ENCODE measurements around the gene CCNB1IP1.

Gene CCNB1IP1

GRCh38 chr14:20350860-20351259 lies 17.8 kb upstream of the CCNB1IP1 start:
- Histone ChIP-seq H4K91ac (ENCODE audit: low read depth, low read length, poor library complexity) (no peak overlapping the region), H2BK5ac (ENCODE audit: low read length) (no peak overlapping the region), H3K9me3 (replicated peaks in 1 of 2; ENCODE audit: control insufficient read depth in 2 of 2, insufficient read depth in 1 of 2, low read depth in 1 of 2, low read length in 2 of 2) (no peaks in the 10 kb centered on the region), H3K18ac (ENCODE audit: low read length) (no peak overlapping the region), H4K8ac (ENCODE audit: low read depth, low read length) (no peak overlapping the region), H3K4me3 (ENCODE audit: low read length in 2 of 2) (no peak overlapping the region), H2AFZ (ENCODE audit: low read length) (no peak overlapping the region), H3K4me2 (ENCODE audit: insufficient read depth, low read length, poor library complexity, severe bottlenecking) (no peak overlapping the region), H3K23ac (ENCODE audit: low read depth, low read length, poor library complexity) (no peak overlapping the region), H2AK5ac (ENCODE audit: low read depth, low read length) (no peak overlapping the region), H3K27ac (replicated peaks; ENCODE audit: low read length) (no peak overlapping the region), H3K9ac (ENCODE audit: low read depth, low read length, poor library complexity) (no peak overlapping the region), H3K79me1 (ENCODE audit: low read depth, low read length) (no peaks in the 10 kb centered on the region), H3K36me3 (replicated peaks in 1 of 2; ENCODE audit: control insufficient read depth in 2 of 2, insufficient read depth in 2 of 2, low read length in 2 of 2) (peaks cover 22 to 95% of the 10 kb centered on the region in 2 donors), H3K27me3 (ENCODE audit: control insufficient read depth in 3 of 3, insufficient read depth in 3 of 3, low read depth in 1 of 3, low read length in 3 of 3) (no peaks in the 10 kb centered on the region), H2BK15ac (ENCODE audit: low read length) (no peak overlapping the region), H2BK120ac (ENCODE audit: low read depth, low read length) (no peak overlapping the region), H3K4ac (ENCODE audit: low read length) (no peak overlapping the region), H2BK12ac (ENCODE audit: low read length) (no peak overlapping the region), H3K14ac (ENCODE audit: low read length) (no peak overlapping the region), H3K4me1 (ENCODE audit: control insufficient read depth in 2 of 2, insufficient read depth in 1 of 2, low read depth in 1 of 2, low read length in 2 of 2) (no peaks in the 10 kb centered on the region)
- DNase-seq (ENCODE audit: low spot score): no peak

GRCh38 chr14:20350282-20350681 lies 17.2 kb upstream of the CCNB1IP1 start:
- Histone ChIP-seq H4K91ac (ENCODE audit: low read depth, low read length, poor library complexity) (no peak overlapping the region), H3K4ac (ENCODE audit: low read length) (no peak overlapping the region), H3K36me3 (replicated peaks in 1 of 2; ENCODE audit: control insufficient read depth in 2 of 2, insufficient read depth in 2 of 2, low read length in 2 of 2) (peaks cover 23 to 95% of the 10 kb centered on the region in 2 donors), H3K9ac (ENCODE audit: low read depth, low read length, poor library complexity) (no peak overlapping the region), H2BK15ac (ENCODE audit: low read length) (no peak overlapping the region), H3K27ac (replicated peaks; ENCODE audit: low read length) (no peak overlapping the region), H2BK12ac (ENCODE audit: low read length) (no peak overlapping the region), H4K8ac (ENCODE audit: low read depth, low read length) (no peak overlapping the region), H3K14ac (ENCODE audit: low read length) (no peak overlapping the region), H3K4me2 (ENCODE audit: insufficient read depth, low read length, poor library complexity, severe bottlenecking) (no peak overlapping the region), H2AK5ac (ENCODE audit: low read depth, low read length) (no peak overlapping the region), H3K4me1 (ENCODE audit: control insufficient read depth in 2 of 2, insufficient read depth in 1 of 2, low read depth in 1 of 2, low read length in 2 of 2) (no peaks in the 10 kb centered on the region), H3K9me3 (replicated peaks in 1 of 2; ENCODE audit: control insufficient read depth in 2 of 2, insufficient read depth in 1 of 2, low read depth in 1 of 2, low read length in 2 of 2) (no peaks in the 10 kb centered on the region), H3K79me1 (ENCODE audit: low read depth, low read length) (no peaks in the 10 kb centered on the region), H2AFZ (ENCODE audit: low read length) (no peak overlapping the region), H2BK120ac (ENCODE audit: low read depth, low read length) (no peak overlapping the region), H3K18ac (ENCODE audit: low read length) (no peak overlapping the region), H3K4me3 (ENCODE audit: low read length in 2 of 2) (no peak overlapping the region), H3K27me3 (ENCODE audit: control insufficient read depth in 3 of 3, insufficient read depth in 3 of 3, low read depth in 1 of 3, low read length in 3 of 3) (no peaks in the 10 kb centered on the region), H3K23ac (ENCODE audit: low read depth, low read length, poor library complexity) (no peak overlapping the region), H2BK5ac (ENCODE audit: low read length) (no peak overlapping the region)
- no CpG with 5 or more reads among the region's 2 CpGs for WGBS, 2 donors (ENCODE audit: extremely low coverage in 2 of 2, insufficient read length in 2 of 2, insufficient replicate concordance in 1 of 2)
- no peak for DNase-seq (ENCODE audit: low spot score)

- H2BK120ac ChIP-seq (ENCODE audit: low read depth, low read length): no peak overlapping the region
- no peak overlapping the region for H4K91ac ChIP-seq (ENCODE audit: low read depth, low read length, poor library complexity)
- no peak overlapping the region for H4K8ac ChIP-seq (ENCODE audit: low read depth, low read length)
- no peak overlapping the region for H3K23ac ChIP-seq (ENCODE audit: low read depth, low read length, poor library complexity)
- no peaks in the 10 kb centered on the region for H3K79me1 ChIP-seq (ENCODE audit: low read depth, low read length)
- WGBS, 2 donors (ENCODE audit: extremely low coverage in 2 of 2, insufficient read length in 2 of 2, insufficient replicate concordance in 1 of 2): no CpG with 5 or more reads among the region's 3 CpGs
- peaks cover 0 to 3% of the 10 kb centered on the region in 2 donors for H3K4me1 ChIP-seq (ENCODE audit: control insufficient read depth in 2 of 2, insufficient read depth in 1 of 2, low read depth in 1 of 2, low read length in 2 of 2)
- no peak for DNase-seq (ENCODE audit: low spot score)
- H3K9ac ChIP-seq (ENCODE audit: low read depth, low read length, poor library complexity): no peak overlapping the region
- H3K9me3 ChIP-seq (replicated peaks in 1 of 2; ENCODE audit: control insufficient read depth in 2 of 2, insufficient read depth in 1 of 2, low read depth in 1 of 2, low read length in 2 of 2): no peaks in the 10 kb centered on the region
- H2AFZ ChIP-seq (ENCODE audit: low read length): no peak overlapping the region
- H3K4me3 ChIP-seq (ENCODE audit: low read length in 2 of 2): no peak overlapping the region
- no peak overlapping the region for H3K14ac ChIP-seq (ENCODE audit: low read length)
- no peaks in the 10 kb centered on the region for H3K27me3 ChIP-seq (ENCODE audit: control insufficient read depth in 3 of 3, insufficient read depth in 3 of 3, low read depth in 1 of 3, low read length in 3 of 3)
- H2BK12ac ChIP-seq (ENCODE audit: low read length): no peak overlapping the region
- H3K4me2 ChIP-seq (ENCODE audit: insufficient read depth, low read length, poor library complexity, severe bottlenecking): no peak overlapping the region
- H3K27ac ChIP-seq (replicated peaks; ENCODE audit: low read length): no peak overlapping the region
- no peak overlapping the region for H2BK5ac ChIP-seq (ENCODE audit: low read length)
- H2BK15ac ChIP-seq (ENCODE audit: low read length): no peak overlapping the region
- no peak overlapping the region for H3K18ac ChIP-seq (ENCODE audit: low read length)
- no peak overlapping the region for H2AK5ac ChIP-seq (ENCODE audit: low read depth, low read length)
- peaks cover 25 to 78% of the 10 kb centered on the region in 2 donors for H3K36me3 ChIP-seq (replicated peaks in 1 of 2; ENCODE audit: control insufficient read depth in 2 of 2, insufficient read depth in 2 of 2, low read length in 2 of 2)
- no peak overlapping the region for H3K4ac ChIP-seq (ENCODE audit: low read length)
Measured at GRCh38 chr14:20347747-20348146, 14.7 kb upstream of the CCNB1IP1 start.

GRCh38 chr14:20346713-20347112 lies 13.6 kb upstream of the CCNB1IP1 start:
- H2BK5ac ChIP-seq (ENCODE audit: low read length): no peak overlapping the region
- H3K4ac ChIP-seq (ENCODE audit: low read length): no peak overlapping the region
- no peaks in the 10 kb centered on the region for H3K9me3 ChIP-seq (replicated peaks in 1 of 2; ENCODE audit: control insufficient read depth in 2 of 2, insufficient read depth in 1 of 2, low read depth in 1 of 2, low read length in 2 of 2)
- H2BK120ac ChIP-seq (ENCODE audit: low read depth, low read length): no peak overlapping the region
- H4K91ac ChIP-seq (ENCODE audit: low read depth, low read length, poor library complexity): no peak overlapping the region
- H4K8ac ChIP-seq (ENCODE audit: low read depth, low read length): no peak overlapping the region
- no peak overlapping the region for H3K4me3 ChIP-seq (ENCODE audit: low read length in 2 of 2)
- no peak overlapping the region for H3K18ac ChIP-seq (ENCODE audit: low read length)
- H3K4me1 ChIP-seq (ENCODE audit: control insufficient read depth in 2 of 2, insufficient read depth in 1 of 2, low read depth in 1 of 2, low read length in 2 of 2): peaks cover 0 to 3% of the 10 kb centered on the region in 2 donors
- H3K27me3 ChIP-seq (ENCODE audit: control insufficient read depth in 3 of 3, insufficient read depth in 3 of 3, low read depth in 1 of 3, low read length in 3 of 3): no peaks in the 10 kb centered on the region
- H2BK12ac ChIP-seq (ENCODE audit: low read length): no peak overlapping the region
- no peak overlapping the region for H2BK15ac ChIP-seq (ENCODE audit: low read length)
- no peak overlapping the region for H2AK5ac ChIP-seq (ENCODE audit: low read depth, low read length)
- no peak for DNase-seq (ENCODE audit: low spot score)
- no peak overlapping the region for H3K27ac ChIP-seq (replicated peaks; ENCODE audit: low read length)
- H2AFZ ChIP-seq (ENCODE audit: low read length): no peak overlapping the region
- no peak overlapping the region for H3K4me2 ChIP-seq (ENCODE audit: insufficient read depth, low read length, poor library complexity, severe bottlenecking)
- peaks cover 23 to 67% of the 10 kb centered on the region in 2 donors for H3K36me3 ChIP-seq (replicated peaks in 1 of 2; ENCODE audit: control insufficient read depth in 2 of 2, insufficient read depth in 2 of 2, low read length in 2 of 2)
- no peak overlapping the region for H3K14ac ChIP-seq (ENCODE audit: low read length)
- no peaks in the 10 kb centered on the region for H3K79me1 ChIP-seq (ENCODE audit: low read depth, low read length)
- H3K23ac ChIP-seq (ENCODE audit: low read depth, low read length, poor library complexity): no peak overlapping the region
- WGBS, 2 donors (ENCODE audit: extremely low coverage in 2 of 2, insufficient read length in 2 of 2, insufficient replicate concordance in 1 of 2): no CpG with 5 or more reads among the region's 1 CpG
- H3K9ac ChIP-seq (ENCODE audit: low read depth, low read length, poor library complexity): no peak overlapping the region

All from neuronal stem cell (in vitro differentiated cells).